Mesothelial cell of epicardium (in vitro differentiated cells): ENCODE data around the gene HSPB8. TPM values are rescaled to one million over a fixed set of nuclear protein-coding genes. Genes with fewer than 3 reads are reported as not detected.

Source experiments
- DNase-seq, 2 experiments: peaks; one replicate each; pipeline ENCODE4 v3.0.0; 2021; ENCODE audit warnings: low spot score in 2 of 2; ENCODE audit not compliant: unreplicated experiment in 2 of 2
- H3K27ac Mint-ChIP-seq: 2 replicates; pipeline ENCODE4 v1.8.0; 2021; ENCODE audit warnings: mixed read lengths
- H3K27me3 Mint-ChIP-seq: 2 replicates; pipeline ENCODE4 v1.8.0; 2021; ENCODE audit warnings: low read depth, mixed read lengths
- H3K36me3 Mint-ChIP-seq: 2 replicates; pipeline ENCODE4 v1.8.0; 2021; ENCODE audit warnings: mixed read lengths
- H3K4me1 Mint-ChIP-seq: 2 replicates; pipeline ENCODE4 v1.8.0; 2021; ENCODE audit warnings: mixed read lengths
- H3K4me3 Mint-ChIP-seq: 2 replicates; pipeline ENCODE4 v1.8.0; 2021; ENCODE audit warnings: mild to moderate bottlenecking, moderate library complexity, mixed read lengths
- H3K9me3 Mint-ChIP-seq: 2 replicates; pipeline ENCODE4 v1.8.0; 2021; ENCODE audit warnings: mixed read lengths
- total RNA-seq: library from RNA; stranded (reverse); gene quantifications from 3 replicates; pipeline ENCODE4 v1.2.1, GENCODE V29; 2021
- TF ChIP-seq, protein P1 (sequence below): fragments of 200-600 bp; sonication (generic); IDR thresholded peaks from one replicate; pipeline ENCODE4 v1.5.0; 2021; ENCODE audit warnings: antibody characterized with exemption; ENCODE audit not compliant: unreplicated experiment

HSPB8 gene
- total RNA-seq, 1 donor from 2014 or later: 16.8 TPM

DNA sequence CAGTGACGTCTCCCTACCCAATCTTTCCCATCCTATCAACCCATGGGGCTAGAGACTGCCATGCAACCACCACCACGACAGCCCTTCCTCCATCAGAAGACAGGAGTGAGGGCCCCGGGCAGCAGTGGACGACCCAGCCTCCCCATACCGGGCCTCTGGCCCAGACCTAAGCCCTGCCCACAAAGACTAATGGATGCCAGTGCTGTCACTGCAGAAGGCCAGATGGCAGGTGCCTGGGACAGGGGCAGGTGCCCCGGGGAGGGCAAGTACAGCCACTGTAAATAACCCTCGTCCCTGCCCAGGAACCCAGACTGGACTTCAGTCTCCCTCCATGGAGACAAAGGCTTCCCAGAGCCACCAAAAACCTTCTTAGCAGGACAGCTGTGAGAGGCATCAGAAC, 20.3 kb upstream of the HSPB8 start:
- TF ChIP-seq, protein P1, sequence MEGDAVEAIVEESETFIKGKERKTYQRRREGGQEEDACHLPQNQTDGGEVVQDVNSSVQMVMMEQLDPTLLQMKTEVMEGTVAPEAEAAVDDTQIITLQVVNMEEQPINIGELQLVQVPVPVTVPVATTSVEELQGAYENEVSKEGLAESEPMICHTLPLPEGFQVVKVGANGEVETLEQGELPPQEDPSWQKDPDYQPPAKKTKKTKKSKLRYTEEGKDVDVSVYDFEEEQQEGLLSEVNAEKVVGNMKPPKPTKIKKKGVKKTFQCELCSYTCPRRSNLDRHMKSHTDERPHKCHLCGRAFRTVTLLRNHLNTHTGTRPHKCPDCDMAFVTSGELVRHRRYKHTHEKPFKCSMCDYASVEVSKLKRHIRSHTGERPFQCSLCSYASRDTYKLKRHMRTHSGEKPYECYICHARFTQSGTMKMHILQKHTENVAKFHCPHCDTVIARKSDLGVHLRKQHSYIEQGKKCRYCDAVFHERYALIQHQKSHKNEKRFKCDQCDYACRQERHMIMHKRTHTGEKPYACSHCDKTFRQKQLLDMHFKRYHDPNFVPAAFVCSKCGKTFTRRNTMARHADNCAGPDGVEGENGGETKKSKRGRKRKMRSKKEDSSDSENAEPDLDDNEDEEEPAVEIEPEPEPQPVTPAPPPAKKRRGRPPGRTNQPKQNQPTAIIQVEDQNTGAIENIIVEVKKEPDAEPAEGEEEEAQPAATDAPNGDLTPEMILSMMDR: no peak
- H3K9me3 Mint-ChIP-seq: no peaks in the 10 kb centered on the region
- DNase-seq: no peak
- H3K4me1 Mint-ChIP-seq: peaks cover 10% of the 10 kb centered on the region
- H3K27ac Mint-ChIP-seq: no peak overlapping the region
- H3K27me3 Mint-ChIP-seq: no peaks in the 10 kb centered on the region
- H3K4me3 Mint-ChIP-seq: no peak overlapping the region
- peaks cover 4% of the 10 kb centered on the region for H3K36me3 Mint-ChIP-seq

DNA sequence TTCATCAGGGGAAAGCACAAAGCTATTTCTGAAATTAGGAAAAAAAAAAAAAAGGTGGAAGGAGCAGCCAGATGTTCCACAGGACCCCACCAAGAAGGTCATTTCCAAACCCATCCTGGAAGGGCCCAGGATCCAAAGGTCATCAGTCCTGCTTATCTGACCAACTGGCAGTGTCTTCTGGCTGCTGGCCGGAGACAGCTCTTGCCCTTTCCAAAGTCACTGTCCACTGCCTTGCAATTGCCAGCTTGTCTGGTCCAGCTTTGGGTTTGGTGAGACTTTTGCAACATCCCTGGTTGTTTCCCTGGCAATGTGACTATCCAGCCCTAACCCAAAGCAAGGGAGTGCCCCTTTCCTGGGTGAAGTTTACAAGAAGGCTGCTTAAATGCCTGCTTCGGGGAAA, 18.9 kb upstream of the HSPB8 start:
- Mint-ChIP-seq H3K4me3 (no peak overlapping the region), H3K27me3 (no peaks in the 10 kb centered on the region), H3K9me3 (no peaks in the 10 kb centered on the region), H3K4me1 (peaks cover 3% of the 10 kb centered on the region), H3K27ac (no peak overlapping the region), H3K36me3 (peaks cover 4% of the 10 kb centered on the region)
- TF ChIP-seq, protein P1: no peak
- DNase-seq: no peak

DNA sequence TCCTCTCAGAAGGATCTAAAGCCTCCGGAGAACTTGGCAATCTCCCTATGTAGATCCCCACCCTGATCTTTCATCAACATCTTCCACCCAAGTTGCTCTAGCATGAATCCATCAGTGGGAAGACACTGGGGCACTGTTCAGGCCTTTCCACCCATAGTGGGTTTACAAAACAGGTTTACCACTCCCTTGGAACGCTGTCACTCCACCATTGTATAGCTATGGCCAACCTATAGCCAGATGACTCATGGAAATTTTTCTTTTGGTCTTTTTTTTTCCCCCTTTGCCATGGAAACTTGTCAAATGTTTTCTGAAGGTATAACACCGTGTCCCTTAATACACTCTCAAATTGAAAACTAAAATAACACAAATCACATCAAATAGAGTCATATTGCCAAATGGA, 10.8 kb upstream of the HSPB8 start:
- Mint-ChIP-seq H3K36me3 (no peaks in the 10 kb centered on the region), H3K4me3 (no peak overlapping the region), H3K27ac (no peak overlapping the region), H3K9me3 (peaks cover 4% of the 10 kb centered on the region), H3K27me3 (no peaks in the 10 kb centered on the region), H3K4me1 (peaks cover 21% of the 10 kb centered on the region)
- TF ChIP-seq, protein P1: no peak
- DNase-seq: no peak

DNA sequence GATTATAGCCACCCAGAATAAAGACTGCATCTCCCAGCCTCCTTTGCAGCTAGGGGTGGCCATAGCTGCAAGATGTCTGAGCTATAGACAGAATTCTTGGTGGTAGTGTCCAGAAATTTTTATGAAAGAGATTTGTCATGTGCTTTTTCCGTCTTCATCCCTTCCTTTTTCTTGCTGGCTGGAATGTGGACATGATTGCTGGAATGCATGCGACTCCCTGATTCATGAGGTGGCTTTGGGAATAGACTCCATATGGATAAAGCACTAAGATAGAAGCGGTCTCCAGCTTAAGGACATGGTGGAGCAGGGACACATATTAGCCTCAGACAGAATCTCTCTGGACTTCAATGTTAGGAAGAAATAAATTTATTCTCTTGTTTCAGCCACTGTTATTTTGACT, 10.0 kb upstream of the HSPB8 start:
- Mint-ChIP-seq H3K27me3 (no peaks in the 10 kb centered on the region), H3K9me3 (peaks cover 4% of the 10 kb centered on the region), H3K4me1 (peaks cover 21% of the 10 kb centered on the region), H3K27ac (peak overlapping the region; percentile 85), H3K36me3 (no peaks in the 10 kb centered on the region), H3K4me3 (no peak overlapping the region)
- DNase-seq: no peak
- TF ChIP-seq, protein P1: no peak

DNA sequence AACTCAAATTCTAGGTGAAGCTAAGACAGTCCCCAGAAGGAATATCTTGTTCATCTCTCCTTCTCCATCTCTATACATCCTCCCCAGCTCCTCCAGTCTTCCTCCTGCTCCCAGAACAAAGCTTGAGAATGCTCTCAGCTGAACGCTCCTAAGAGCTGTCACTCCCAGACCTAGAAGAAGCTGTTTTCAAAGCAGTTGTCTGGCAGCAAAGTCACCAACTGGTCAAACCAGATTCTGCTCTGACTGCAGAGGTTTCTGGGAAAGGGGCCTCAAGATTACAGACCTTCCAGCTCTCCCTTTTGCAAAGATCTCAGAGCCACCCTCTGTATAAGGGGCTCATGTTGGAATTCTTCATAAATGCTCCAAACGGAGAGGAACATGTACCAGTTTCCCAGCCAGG, 9.6 kb upstream of the HSPB8 start:
- H3K27me3 Mint-ChIP-seq: no peaks in the 10 kb centered on the region
- peaks cover 4% of the 10 kb centered on the region for H3K9me3 Mint-ChIP-seq
- TF ChIP-seq, protein P1: no peak
- no peaks in the 10 kb centered on the region for H3K36me3 Mint-ChIP-seq
- peaks cover 21% of the 10 kb centered on the region for H3K4me1 Mint-ChIP-seq
- DNase-seq: no peak
- H3K27ac Mint-ChIP-seq: peak overlapping the region; percentile 85
- no peak overlapping the region for H3K4me3 Mint-ChIP-seq

DNA sequence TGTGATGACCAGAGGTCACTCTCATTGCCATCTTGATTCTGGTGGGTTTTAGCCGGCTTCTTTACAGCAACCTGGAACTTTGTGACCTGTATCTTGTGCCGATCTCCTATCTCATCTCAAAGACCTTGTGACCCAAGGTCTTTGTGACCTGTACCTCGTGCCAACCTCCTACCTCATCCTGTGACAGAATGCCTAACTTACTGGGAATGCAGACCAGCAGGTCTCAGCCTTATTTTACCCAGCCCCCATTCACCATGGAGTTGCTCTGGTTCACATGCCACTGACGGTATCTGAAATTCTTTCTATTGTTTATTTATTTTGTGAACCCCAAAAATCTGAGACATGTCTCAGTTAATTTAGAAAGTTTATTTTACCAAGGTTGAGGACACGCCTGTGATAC, 7.4 kb upstream of the HSPB8 start:
- H3K4me1 Mint-ChIP-seq: peaks cover 25% of the 10 kb centered on the region
- peaks cover 4% of the 10 kb centered on the region for H3K9me3 Mint-ChIP-seq

More for the DNA sequence above, 7.4 kb upstream of the HSPB8 start:
- TF ChIP-seq, protein P1: no peak
- no peak overlapping the region for H3K4me3 Mint-ChIP-seq
- no peaks in the 10 kb centered on the region for H3K27me3 Mint-ChIP-seq
- H3K36me3 Mint-ChIP-seq: no peaks in the 10 kb centered on the region
- no peak for DNase-seq
- H3K27ac Mint-ChIP-seq: peak overlapping the region; percentile 2
